Kidney (tissue), 14 donors: ENCODE measurements around the gene FAM151A. TPM values are rescaled to one million over a fixed set of nuclear protein-coding genes. Genes with fewer than 3 reads are reported as not detected.
A peak's percentile ranks its signal among the peaks of the same experiment; 100 is the strongest.

Experiments
- DNase-seq, 5 donors: peaks; one replicate each; pipeline ENCODE4 v3.0.0-alpha.2; 2013 to 2020
- FAIRE-seq: peaks from 2 replicates; lab custom pipeline; 2012; peaks lifted over from hg19 to GRCh38; lab: Jason Lieb, UNC
- H3K27ac ChIP-seq, 2 donors: one replicate each; pipeline ENCODE4 v1.7.0; 2013; ENCODE audit warnings: low read depth in 2 of 2, low read length in 2 of 2, inconsistent platforms in 1 of 2
- H3K27me3 ChIP-seq: one replicate; pipeline ENCODE4 v1.7.1; 2013; ENCODE audit warnings: low read length, inconsistent platforms; ENCODE audit not compliant: control insufficient read depth, insufficient read depth
- H3K36me3 ChIP-seq, 3 donors: one replicate each; pipeline versions ENCODE4 v1.7.0 to v1.7.1; 2013; ENCODE audit warnings: low read length in 3 of 3, control low read depth in 1 of 3, inconsistent platforms in 1 of 3; ENCODE audit not compliant: insufficient read depth in 3 of 3, control insufficient read depth in 2 of 3
- H3K4me1 ChIP-seq, 3 donors: one replicate each; pipeline versions ENCODE4 v1.7.0 to v1.7.1; 2013; ENCODE audit warnings: low read length in 3 of 3, inconsistent platforms in 1 of 3, low read depth in 1 of 3; ENCODE audit not compliant: control insufficient read depth in 2 of 3, insufficient read depth in 2 of 3
- H3K4me3 ChIP-seq, 3 donors: one replicate each; pipeline versions ENCODE4 v1.7.0 to v1.8.1; 2013; ENCODE audit warnings: low read length in 3 of 3, control low read depth in 1 of 3, inconsistent platforms in 1 of 3
- H3K9ac ChIP-seq, 3 donors: one replicate each; pipeline versions ENCODE4 v1.7.0 to v1.7.1; 2013; ENCODE audit warnings: low read length in 3 of 3, control low read depth in 1 of 3, inconsistent platforms in 1 of 3
- H3K9me3 ChIP-seq, 3 donors: one replicate each; pipeline versions ENCODE4 v1.7.0 to v1.7.1; 2013; ENCODE audit warnings: low read length in 3 of 3, control low read depth in 1 of 3, inconsistent platforms in 1 of 3; ENCODE audit not compliant: control insufficient read depth in 2 of 3, insufficient read depth in 1 of 3
- CTCF ChIP-seq: IDR thresholded peaks from 3 replicates; pipeline ENCODE4 v1.5.1; 2012; ENCODE audit warnings: mild to moderate bottlenecking, moderate library complexity, borderline replicate concordance; ENCODE audit not compliant: insufficient read depth; ENCODE audit errors: extremely low read depth
- intact Hi-C: fragments of 100-400 bp; cut with DNase I; formaldehyde crosslinking; loops from one replicate; pipeline ENCODE4 v1.11.1; 2022
- polyA plus RNA-seq: library from polyadenylated mRNA; stranded (reverse); fragments of 350-450 nt; fragmentation: Illumina TruSeq; extraction: RNeasy Lipid Tissue Mini Kit (QIAGEN cat#74804); gene quantifications from one replicate; pipeline ENCODE4 v1.2.3, GENCODE V29; 2014; ENCODE audit warnings: low read depth, low replicate concordance; ENCODE audit not compliant: insufficient read depth
- total RNA-seq: library from RNA; stranded (reverse); fragmentation: NEBNext Ultra II Directional; extraction: Animal tissue kit (Norgen Biotek cat#: 25700); gene quantifications from one replicate; pipeline ENCODE4 v1.2.1, GENCODE V29; 2021
- donor health status: control.
- donor health status: control.
- donor health status: control.
- donor health status: control.
- donor health status: control.
- donor health status: DM: yes; HTN: yes; CAD: no.
- donor health status: Normal renal cell carcinoma (clear cell type).

Gene FAM151A
- total and polyA plus RNA-seq, 2 donors from 2014 or later = 237 TPM; not detected in 1

GRCh38 chr1:54604051-54604450, 19.3 kb downstream of the FAM151A start:
- Histone ChIP-seq H3K27ac (no peak overlapping the region), H3K4me3 (peak overlapping the region in 1 of 3 donors; percentile 25), H3K9ac (no peak overlapping the region), H3K4me1 (peaks cover 3 to 25% (median 9%) of the 10 kb centered on the region in 3 donors), H3K36me3 (peaks cover 0 to 35% (median 11%) of the 10 kb centered on the region in 3 donors), H3K9me3 (no peaks in the 10 kb centered on the region), H3K27me3 (no peaks in the 10 kb centered on the region)
- intact Hi-C loops = no loop called here
- no peak for TF ChIP-seq CTCF
- FAIRE-seq (no peak), DNase-seq (no peak)

- intact Hi-C loops = no loop called here
- TF ChIP-seq CTCF = no peak
- no peak for FAIRE-seq
- Histone ChIP-seq H3K4me3 (peak overlapping the region in 1 of 3 donors; percentile 25), H3K36me3 (peaks cover 0 to 33% (median 10%) of the 10 kb centered on the region in 3 donors), H3K27ac (no peak overlapping the region), H3K27me3 (no peaks in the 10 kb centered on the region), H3K4me1 (peaks cover 3 to 25% (median 9%) of the 10 kb centered on the region in 3 donors), H3K9me3 (no peaks in the 10 kb centered on the region), H3K9ac (no peak overlapping the region)
- DNase-seq = no peak
Observed at GRCh38 chr1:54603241-54603640, 20.1 kb downstream of the FAM151A start.

- peaks cover 0 to 34% (median 8%) of the 10 kb centered on the region in 3 donors for H3K36me3 ChIP-seq
- H3K9me3 ChIP-seq = no peaks in the 10 kb centered on the region
- H3K27ac ChIP-seq = peak overlapping the region in 1 of 2 donors; percentile 86
- FAIRE-seq (no peak), DNase-seq (peak; percentile 49 to 68 (median 54))
- intact Hi-C loops = no loop called here
- H3K4me3 ChIP-seq = peak overlapping the region in 2 of 3 donors; percentile 19 to 52
- H3K27me3 ChIP-seq = no peaks in the 10 kb centered on the region
- H3K4me1 ChIP-seq = peaks cover 3 to 25% (median 9%) of the 10 kb centered on the region in 3 donors
- no peak for TF ChIP-seq CTCF
- H3K9ac ChIP-seq = peak overlapping the region in 1 of 3 donors; percentile 15
Observed at GRCh38 chr1:54602554-54602953, 20.8 kb downstream of the FAM151A start.
